GM21825 (cell line): ENCODE results near the gene DOCK1.

Experiments used
- ATAC-seq: cut with Tn5 transposase; IDR thresholded peaks from one replicate; pipeline ENCODE4 v1.9.1; 2021; ENCODE audit warnings: mild to moderate bottlenecking, moderate library complexity; ENCODE audit not compliant: unreplicated experiment

Gene DOCK1

GRCh38 chr10:127033216-127034033, 128.2 kb downstream of the DOCK1 start:
- ATAC-seq = no peak

- ATAC-seq = no peak
Observed at GRCh38 chr10:127034034-127034633, 128.9 kb downstream of the DOCK1 start.

- ATAC-seq = no peak
Observed at GRCh38 chr10:127034790-127035189, 129.6 kb downstream of the DOCK1 start.

- ATAC-seq = no peak
Observed at GRCh38 chr10:127035827-127036226, 130.6 kb downstream of the DOCK1 start.

- ATAC-seq = no peak
Observed at GRCh38 chr10:127036987-127037386, 131.8 kb downstream of the DOCK1 start.

GRCh38 chr10:127039435-127039834, 134.2 kb downstream of the DOCK1 start:
- ATAC-seq = no peak

GRCh38 chr10:127040756-127041155, 135.5 kb downstream of the DOCK1 start:
- ATAC-seq = no peak

GRCh38 chr10:127041552-127041951, 136.3 kb downstream of the DOCK1 start:
- ATAC-seq = no peak

GRCh38 chr10:127043301-127043700, 138.1 kb downstream of the DOCK1 start:
- no peak for ATAC-seq

GRCh38 chr10:127044186-127044585, 139.0 kb downstream of the DOCK1 start:
- ATAC-seq = no peak

GRCh38 chr10:127046975-127047877, 142.0 kb downstream of the DOCK1 start:
- no peak for ATAC-seq

- ATAC-seq = no peak
Observed at GRCh38 chr10:127047878-127048238, 142.6 kb downstream of the DOCK1 start.

- no peak for ATAC-seq
Observed at GRCh38 chr10:127048630-127049029, 143.4 kb downstream of the DOCK1 start.

GRCh38 chr10:127052001-127052400, 146.8 kb downstream of the DOCK1 start:
- no peak for ATAC-seq

- ATAC-seq = no peak
Observed at GRCh38 chr10:127055263-127055662, 150.0 kb downstream of the DOCK1 start.

GRCh38 chr10:127059314-127059713, 154.1 kb downstream of the DOCK1 start:
- no peak for ATAC-seq

- no peak for ATAC-seq
Observed at GRCh38 chr10:127063762-127064161, 158.5 kb downstream of the DOCK1 start.

- ATAC-seq = no peak
Observed at GRCh38 chr10:127064474-127064873, 159.2 kb downstream of the DOCK1 start.

GRCh38 chr10:127067542-127068194, 162.4 kb downstream of the DOCK1 start:
- ATAC-seq = no peak

GRCh38 chr10:127068485-127068884, 163.3 kb downstream of the DOCK1 start:
- ATAC-seq = no peak

GRCh38 chr10:127069436-127069835, 164.2 kb downstream of the DOCK1 start:
- ATAC-seq = no peak
